OCI-LY7 (cell line): ENCODE measurements around the gene SOX18. TPM values are rescaled to one million over a fixed set of nuclear protein-coding genes. Genes with fewer than 3 reads are reported as not detected.

Experiments used
- BruUV-seq: library from RNA; stranded (reverse); fragments of 400-500 nt; replicated peaks from 2 replicates; lab custom pipeline; 2021; lab: Mats Ljungman, UMichigan
- CTCF ChIA-PET: fragments of 300-600 bp; sonication (Branson Sonifier 250); formaldehyde crosslinking; loops from one replicate; lab custom pipeline; 2022; ENCODE audit warnings: antibody characterized with exemption; ENCODE audit not compliant: unreplicated experiment; lab: Charles Lee
- POLR2A ChIA-PET: fragments of 300-600 bp; sonication (Branson Sonifier 250); formaldehyde crosslinking; loops from one replicate; lab custom pipeline; 2022; ENCODE audit warnings: antibody characterized with exemption; lab: Charles Lee
- DNase-seq: peaks from one replicate; pipeline ENCODE4 v3.0.0-alpha.2; 2015; ENCODE audit warnings: low spot score
- H2AFZ ChIP-seq: fragments of 200-600 bp; sonication (generic), shearing (Covaris generic); 2 replicates; pipeline ENCODE4 v1.6.1; 2014; ENCODE audit warnings: mild to moderate bottlenecking, antibody characterized with exemption, low read length, moderate library complexity
- H3K27ac ChIP-seq: fragments of 200-600 bp; sonication (generic); 2 replicates; pipeline ENCODE4 v1.5.1; 2014; ENCODE audit warnings: mixed run types, low read depth, mild to moderate bottlenecking, moderate library complexity, low read length, inconsistent platforms; ENCODE audit not compliant: poor library complexity, severe bottlenecking
- H3K36me3 ChIP-seq: fragments of 200-600 bp; sonication (generic); 2 replicates; pipeline ENCODE4 v1.6.1; 2014; ENCODE audit warnings: mild to moderate bottlenecking, antibody characterized with exemption, low read length, moderate library complexity, mixed read lengths; ENCODE audit not compliant: insufficient read depth
- H3K4me1 ChIP-seq: fragments of 200-600 bp; sonication (generic); 2 replicates; pipeline ENCODE4 v1.5.1; 2014; ENCODE audit warnings: mild to moderate bottlenecking, low read length; ENCODE audit not compliant: insufficient read depth, poor library complexity, severe bottlenecking
- H3K4me2 ChIP-seq: fragments of 200-600 bp; sonication (generic); 2 replicates; pipeline ENCODE4 v1.6.1; 2014; ENCODE audit warnings: mild to moderate bottlenecking, low read length
- H3K4me3 ChIP-seq: fragments of 200-600 bp; sonication (generic); 2 replicates; pipeline ENCODE4 v1.5.1; 2014; ENCODE audit warnings: mild to moderate bottlenecking, low read depth, low read length; ENCODE audit not compliant: poor library complexity, severe bottlenecking
- H3K79me2 ChIP-seq: fragments of 200-600 bp; sonication (generic); 2 replicates; pipeline ENCODE4 v1.6.1; 2016; ENCODE audit warnings: low read depth, mild to moderate bottlenecking, low read length, moderate library complexity, mixed read lengths; ENCODE audit not compliant: insufficient read depth
- H3K9me2 ChIP-seq: fragments of 200-600 bp; sonication (generic); 2 replicates; pipeline ENCODE4 v1.6.1; 2016; ENCODE audit warnings: mild to moderate bottlenecking, low read length, mixed read lengths; ENCODE audit not compliant: insufficient read depth
- H3K9me3 ChIP-seq: fragments of 200-600 bp; sonication (generic); 2 replicates; pipeline ENCODE4 v1.6.1; 2014; ENCODE audit warnings: mild to moderate bottlenecking, mixed run types, low read length, mixed read lengths
- H4K20me1 ChIP-seq: fragments of 200-600 bp; sonication (generic); 2 replicates; pipeline ENCODE4 v1.6.1; 2014; ENCODE audit warnings: mild to moderate bottlenecking, antibody characterized with exemption, low read length, moderate library complexity, mixed read lengths; ENCODE audit not compliant: insufficient read depth
- CTCF ChIP-seq: fragments of 200-600 bp; sonication (generic); conservative IDR thresholded peaks from 2 replicates; pipeline ENCODE4 v1.5.1; 2014; ENCODE audit warnings: mild to moderate bottlenecking, antibody characterized with exemption, low read length, moderate library complexity, mixed read lengths
- EZH2phosphoT487 ChIP-seq: fragments of 200-600 bp; sonication (generic); IDR thresholded peaks from 2 replicates; pipeline ENCODE4 v1.6.1; 2018; ENCODE audit warnings: low read depth, borderline replicate concordance, mild to moderate bottlenecking, mixed run types, antibody characterized with exemption, low read length, moderate library complexity, mixed read lengths
- intact Hi-C: fragments of 100-400 bp; cut with micrococcal nuclease; formaldehyde crosslinking; loops from one replicate; pipeline ENCODE4 v1.10.0; 2022; ENCODE audit not compliant: unreplicated experiment
- total RNA-seq, 2 experiments: library from RNA; depleted of rRNA in 1 of 2; stranded (reverse); fragments of >200 nt in 1 of 2; shearing (Covaris generic) in 1 of 2; gene quantifications; 2 replicates each; pipeline ENCODE4 v1.2.3, GENCODE V29; 2014 to 2022

Gene SOX18
- total RNA-seq, 2 experiments from 2014 or later, result not detected

GRCh38 chr20:64065062-64065973 is 15.9 kb upstream of the SOX18 start:
- peak; percentile 70 for DNase-seq
- Histone ChIP-seq H3K4me3 (peak overlapping the region; percentile 16), H3K27ac (peak overlapping the region; percentile 22), H2AFZ (no peak overlapping the region), H3K9me2 (no peaks in the 10 kb centered on the region), H3K9me3 (no peaks in the 10 kb centered on the region), H3K4me1 (peaks cover 36% of the 10 kb centered on the region), H4K20me1 (no peaks in the 10 kb centered on the region), H3K79me2 (no peaks in the 10 kb centered on the region), H3K36me3 (no peaks in the 10 kb centered on the region), H3K4me2 (peak overlapping the region; percentile 41)
- POLR2A ChIA-PET, result interaction anchor here (1.3 kb wide), 1 partner anchor 12 kb away, joined by 3 read pairs; no protein-coding TSS in a partner anchor
- no peak for TF ChIP-seq EZH2phosphoT487
- TF ChIP-seq CTCF, result no peak
- BruUV-seq, result no TSS peak
- CTCF ChIA-PET, result no interaction called here
- intact Hi-C loops, result no loop called here

DNA sequence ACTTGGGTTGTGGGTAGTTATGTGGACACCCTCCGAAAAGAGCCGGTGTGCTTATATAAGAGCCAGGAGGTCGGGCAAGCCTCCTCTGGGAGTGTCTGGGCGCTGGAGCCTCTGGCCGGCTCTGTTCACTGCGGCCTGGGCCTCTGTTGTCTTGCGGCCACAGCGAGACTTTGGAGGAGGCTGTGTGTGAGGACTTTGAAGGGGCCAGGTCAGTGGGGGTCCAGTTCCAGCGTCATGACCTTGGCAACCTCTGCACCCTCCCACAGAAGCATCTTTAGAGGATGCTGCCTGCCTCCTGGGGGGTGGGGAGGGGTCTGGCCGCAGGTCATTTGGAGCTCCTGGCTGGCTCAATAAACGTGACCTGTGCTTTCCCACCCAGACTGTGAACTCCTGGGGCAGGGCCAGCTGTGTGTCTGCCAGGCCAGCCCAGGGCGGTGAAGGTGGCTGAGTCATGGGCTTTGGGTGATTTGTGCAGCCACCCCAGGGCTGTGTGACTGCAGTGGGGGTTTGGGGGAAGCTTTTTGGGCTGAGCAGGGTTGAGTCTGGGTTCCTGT is 14.8 kb upstream of the SOX18 start:
- intact Hi-C loops, result no loop called here
- CTCF ChIA-PET, result no interaction called here
- peak overlapping the region; percentile 86 for H3K4me3 ChIP-seq

More for the DNA sequence above, 14.8 kb upstream of the SOX18 start:
- Histone ChIP-seq H3K4me2 (peak overlapping the region; percentile 73), H3K9me3 (no peaks in the 10 kb centered on the region), H4K20me1 (no peaks in the 10 kb centered on the region), H3K79me2 (no peaks in the 10 kb centered on the region), H2AFZ (no peak overlapping the region), H3K4me1 (peaks cover 36% of the 10 kb centered on the region), H3K36me3 (no peaks in the 10 kb centered on the region), H3K9me2 (no peaks in the 10 kb centered on the region), H3K27ac (no peak overlapping the region)
- TF ChIP-seq CTCF (no peak), EZH2phosphoT487 (no peak)
- BruUV-seq, result no TSS peak
- POLR2A ChIA-PET, result no interaction called here
- no peak for DNase-seq
